Body of pancreas (tissue), 4 donors: Measurements from ENCODE around the gene GLUD1.
"Not testable (repeated sequence)": the region's sequence is repeated elsewhere in the genome, so short reads cannot be mapped to it uniquely, and the experiment has no call there.

Source experiments
- CTCF ChIP-seq, 7 experiments: fragments of 450-650 bp in 4 of 7; fragments of 200-600 bp in 3 of 7; sonication (generic) in 3 of 7; IDR thresholded peaks; one replicate each; pipeline ENCODE4 v1.5.1; 2016 to 2019; ENCODE audit warnings: antibody characterized with exemption in 7 of 7
- POLR2A ChIP-seq, 3 donors: fragments of 450-650 bp; IDR thresholded peaks; one replicate each; pipeline ENCODE4 v1.6.1; 2016; ENCODE audit warnings: antibody characterized with exemption in 3 of 3, mild to moderate bottlenecking in 2 of 3

- TF ChIP-seq CTCF, POLR2A (IDR thresholded peaks at IDR 0.05): not testable (repeated sequence)
Measured at GRCh38 chr10:87127048-87127447, 32.4 kb upstream of the GLUD1 start.
